HG03066 (cell line): ENCODE data around the gene ARHGEF17.
A peak's percentile ranks its signal among the peaks of the same experiment; 100 is the strongest.
"Not testable (repeated sequence)": the region's sequence is repeated elsewhere in the genome, so short reads cannot be mapped to it uniquely, and the experiment has no call there.

Experiments
- ATAC-seq: cut with Tn5 transposase; IDR thresholded peaks from one replicate; pipeline ENCODE4 v1.9.1; 2021; ENCODE audit warnings: low read depth; ENCODE audit not compliant: unreplicated experiment

ARHGEF17 gene

GRCh38 chr11:73272680-73273038, 35.4 kb upstream of the ARHGEF17 start:
- no peak for ATAC-seq

- ATAC-seq = no peak
Observed at GRCh38 chr11:73273222-73273895, 34.7 kb upstream of the ARHGEF17 start.

DNA sequence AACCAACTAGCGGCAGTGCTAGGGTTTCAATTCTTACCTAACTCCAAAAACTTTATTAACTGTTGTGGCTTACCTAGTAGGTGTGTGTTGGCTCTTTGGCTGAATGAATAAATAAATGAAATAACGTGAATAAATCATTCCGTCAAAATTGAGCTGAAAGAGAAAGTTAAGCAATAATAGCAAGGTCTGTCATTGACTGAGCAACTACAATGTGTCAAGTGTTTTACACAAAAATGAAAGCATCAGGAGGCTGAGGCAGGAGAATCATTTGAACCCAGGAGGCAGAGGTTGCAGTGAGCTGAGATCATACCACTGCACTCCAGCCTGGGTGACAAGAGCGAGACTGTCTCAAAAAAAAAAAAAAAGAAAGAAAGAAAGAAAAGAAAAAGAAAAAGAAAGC, 33.9 kb upstream of the ARHGEF17 start:
- not testable (repeated sequence) for ATAC-seq

DNA sequence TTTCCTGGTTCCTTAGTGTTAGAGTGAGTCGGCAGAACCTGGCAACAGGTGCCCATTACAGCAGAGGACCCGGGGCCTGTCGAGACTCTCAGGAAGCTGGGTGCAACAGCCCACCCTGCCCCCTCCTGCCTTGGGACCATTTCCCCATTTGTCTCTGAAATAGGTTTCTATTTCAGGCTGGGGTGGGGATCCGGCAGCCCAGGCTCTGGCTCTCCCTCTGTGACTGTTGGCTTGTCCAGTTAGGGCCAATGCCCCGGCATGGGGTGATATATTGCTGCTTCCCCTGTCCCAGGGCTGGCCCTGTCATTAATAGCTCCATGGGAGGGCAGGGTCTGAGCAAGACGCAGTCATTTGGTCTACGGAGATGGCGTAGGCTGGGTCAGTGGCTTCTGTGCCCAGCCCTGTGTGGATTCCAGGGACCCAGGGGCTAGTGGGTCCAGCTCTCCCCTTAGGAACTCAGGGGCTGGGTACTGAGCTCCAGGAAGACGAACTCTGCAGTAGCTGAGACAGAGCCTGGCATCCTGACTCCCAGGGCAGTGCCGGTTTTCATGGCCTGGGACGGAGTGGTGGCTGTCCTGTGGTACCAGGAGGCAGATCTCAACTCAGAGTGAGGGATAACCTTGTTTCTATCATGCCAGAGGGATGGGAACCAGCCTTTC, 33.2 kb upstream of the ARHGEF17 start:
- ATAC-seq = no peak

DNA sequence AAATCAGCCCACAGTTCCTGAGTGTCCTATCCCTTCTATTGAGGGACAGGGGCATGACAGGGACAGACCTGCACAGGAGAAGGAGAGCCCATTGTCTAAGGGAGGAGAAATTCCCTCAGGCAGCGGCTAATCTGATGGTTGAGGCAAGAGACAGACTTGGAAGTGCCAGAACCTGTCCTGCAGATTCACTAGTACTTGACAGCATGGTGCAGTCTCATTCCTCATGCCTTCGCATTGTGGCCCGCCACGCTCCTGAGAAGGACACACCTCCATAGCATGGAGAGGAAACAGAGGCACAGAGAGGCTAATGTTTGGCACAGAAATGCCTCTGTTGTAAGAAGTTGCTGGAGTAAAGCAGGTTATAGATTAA, 32.7 kb upstream of the ARHGEF17 start:
- no peak for ATAC-seq

- no peak for ATAC-seq
Observed at GRCh38 chr11:73277467-73277866, 30.6 kb upstream of the ARHGEF17 start.

DNA sequence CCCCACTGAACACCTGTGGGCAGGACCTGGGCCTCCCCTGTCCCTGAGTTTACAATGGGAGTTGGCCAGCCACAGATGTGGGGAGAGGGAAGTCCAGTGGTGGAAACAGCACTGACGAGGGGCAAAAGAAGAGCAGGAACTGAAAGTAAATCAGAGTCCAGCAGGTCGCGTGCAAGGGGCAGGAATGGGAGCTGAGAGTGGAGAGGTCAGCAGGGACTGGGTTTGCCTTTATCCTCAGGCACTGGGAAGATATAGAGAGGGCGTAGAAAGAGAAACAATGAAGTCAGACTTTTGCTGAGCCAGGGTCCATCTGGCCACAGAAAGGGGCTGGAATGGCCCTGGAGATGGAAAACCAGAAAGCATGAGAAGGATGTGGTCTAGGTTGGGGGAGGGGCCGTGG, 27.4 kb upstream of the ARHGEF17 start:
- no peak for ATAC-seq

DNA sequence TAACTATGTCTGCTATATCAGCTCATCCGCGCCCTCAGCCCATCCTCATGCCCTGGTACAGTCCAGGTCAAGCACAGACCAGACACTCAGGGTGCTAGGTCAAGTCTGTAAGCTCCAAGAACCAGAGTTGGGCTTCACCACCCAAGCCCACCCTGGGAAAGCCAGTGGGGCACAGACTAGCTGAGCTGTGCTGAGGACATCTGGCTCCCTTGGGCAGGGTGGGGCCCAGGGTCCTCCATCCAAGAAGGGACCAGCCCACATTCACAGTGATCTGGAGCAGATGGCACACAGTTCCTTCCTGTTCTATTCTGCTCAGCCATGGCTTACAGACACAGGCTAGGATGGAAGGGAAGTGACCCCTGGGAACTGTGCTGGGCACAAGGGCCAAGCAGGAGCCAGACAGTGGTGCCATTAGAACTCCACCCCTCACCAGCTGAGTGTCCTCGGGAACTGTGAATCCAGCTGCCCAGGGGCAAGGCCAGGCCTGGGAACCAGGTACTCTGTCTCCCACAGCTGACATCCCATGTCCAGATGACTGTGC, 26.8 kb upstream of the ARHGEF17 start:
- no peak for ATAC-seq

DNA sequence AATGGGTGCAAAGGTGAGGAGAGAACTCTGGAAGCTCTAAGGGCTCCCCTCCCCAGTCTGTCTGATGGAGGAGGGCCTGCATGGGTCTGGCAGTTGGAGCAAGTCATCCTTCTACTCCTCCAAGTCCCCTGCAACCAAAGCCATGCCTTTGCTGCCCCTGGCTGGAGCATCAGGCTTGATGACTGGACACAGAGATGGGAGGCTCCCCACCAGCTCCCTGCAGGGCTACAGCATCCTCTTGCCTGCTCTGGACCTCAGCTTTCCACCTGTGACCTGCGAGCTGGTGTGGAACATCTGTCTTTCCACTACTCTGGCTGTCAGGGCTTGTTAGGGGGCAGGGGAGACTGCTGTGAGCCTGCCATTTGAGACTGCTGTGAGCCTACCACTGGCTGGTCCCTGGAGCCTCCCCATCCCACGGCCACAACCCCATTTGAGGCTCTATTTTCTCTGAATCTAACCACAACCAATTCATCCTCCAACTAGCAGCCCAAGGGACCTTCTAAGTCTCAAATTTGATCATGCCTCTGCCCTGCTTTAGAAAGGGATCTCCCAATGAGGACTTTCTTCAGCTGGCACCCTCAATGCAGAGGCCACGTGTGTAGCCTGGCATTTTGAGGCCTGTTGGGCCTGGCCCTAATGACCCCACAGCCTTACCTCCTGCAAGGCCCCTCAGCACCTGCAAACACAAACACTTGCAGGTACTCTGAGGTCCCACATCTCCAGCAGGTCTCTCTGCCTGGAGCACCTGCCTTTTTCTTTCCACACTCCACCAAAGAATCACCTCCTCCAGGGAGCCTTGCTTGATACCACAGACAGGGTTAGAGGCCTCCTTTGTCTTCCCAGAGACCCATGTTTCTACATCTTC, 26.0 kb upstream of the ARHGEF17 start:
- no peak for ATAC-seq

DNA sequence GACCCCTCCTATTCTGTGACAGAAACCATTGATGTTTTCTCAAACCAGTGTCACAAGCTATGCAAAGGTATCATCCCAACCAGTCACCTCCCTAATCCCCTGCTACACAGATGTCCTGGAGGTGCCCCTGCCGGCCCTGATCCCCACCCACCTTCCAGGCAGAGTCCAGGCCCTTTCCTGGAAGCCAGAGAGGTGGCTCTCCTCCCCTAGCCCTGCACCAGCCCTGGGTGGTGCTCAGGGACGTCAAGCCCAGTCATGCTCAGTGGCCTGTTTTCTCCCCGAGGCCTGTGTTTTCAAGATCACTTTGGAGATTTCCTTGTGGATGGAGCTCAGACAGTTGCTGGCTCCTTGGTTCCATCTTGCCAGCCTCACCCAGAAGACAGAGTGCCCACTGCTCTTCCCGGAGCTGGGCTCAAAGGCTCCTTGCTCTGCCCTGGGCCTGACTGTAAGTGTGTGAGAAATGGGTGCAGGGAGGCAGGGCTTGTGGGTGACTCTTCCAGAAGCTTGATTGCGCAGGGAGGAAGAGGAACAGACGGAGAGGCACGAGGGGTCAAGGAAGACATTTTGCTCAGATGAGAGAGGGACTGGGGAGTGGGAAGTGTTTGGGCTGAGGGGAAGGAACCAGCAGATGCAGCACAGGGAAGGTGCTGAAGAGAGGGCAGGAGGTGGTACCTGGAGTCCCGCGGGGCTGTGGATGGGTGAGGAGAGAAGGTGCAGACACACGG, 24.6 kb upstream of the ARHGEF17 start:
- ATAC-seq = no peak

DNA sequence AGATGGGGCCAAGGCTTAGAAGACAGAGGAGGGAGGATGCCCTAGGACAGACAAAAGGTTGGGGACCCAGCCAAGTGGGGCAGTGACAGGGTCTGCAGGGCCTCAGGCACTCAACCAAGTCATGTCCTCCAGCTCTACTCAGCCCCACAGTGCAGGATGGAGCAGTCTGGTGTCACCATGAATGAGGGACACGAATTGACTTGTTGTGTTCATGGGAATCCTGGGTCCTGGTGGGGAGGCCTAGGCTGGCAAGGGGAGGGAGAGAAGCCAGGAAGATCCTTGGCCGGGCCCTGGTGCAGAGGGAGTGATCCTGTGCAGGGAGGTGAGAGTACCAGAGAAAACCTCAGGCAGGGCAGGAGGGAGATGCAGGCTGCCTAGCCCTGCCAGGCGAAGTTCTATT, 24.0 kb upstream of the ARHGEF17 start:
- no peak for ATAC-seq

- ATAC-seq = no peak
Observed at GRCh38 chr11:73285721-73286120, 22.4 kb upstream of the ARHGEF17 start.

- no peak for ATAC-seq
Observed at GRCh38 chr11:73286240-73286810, 21.8 kb upstream of the ARHGEF17 start.

DNA sequence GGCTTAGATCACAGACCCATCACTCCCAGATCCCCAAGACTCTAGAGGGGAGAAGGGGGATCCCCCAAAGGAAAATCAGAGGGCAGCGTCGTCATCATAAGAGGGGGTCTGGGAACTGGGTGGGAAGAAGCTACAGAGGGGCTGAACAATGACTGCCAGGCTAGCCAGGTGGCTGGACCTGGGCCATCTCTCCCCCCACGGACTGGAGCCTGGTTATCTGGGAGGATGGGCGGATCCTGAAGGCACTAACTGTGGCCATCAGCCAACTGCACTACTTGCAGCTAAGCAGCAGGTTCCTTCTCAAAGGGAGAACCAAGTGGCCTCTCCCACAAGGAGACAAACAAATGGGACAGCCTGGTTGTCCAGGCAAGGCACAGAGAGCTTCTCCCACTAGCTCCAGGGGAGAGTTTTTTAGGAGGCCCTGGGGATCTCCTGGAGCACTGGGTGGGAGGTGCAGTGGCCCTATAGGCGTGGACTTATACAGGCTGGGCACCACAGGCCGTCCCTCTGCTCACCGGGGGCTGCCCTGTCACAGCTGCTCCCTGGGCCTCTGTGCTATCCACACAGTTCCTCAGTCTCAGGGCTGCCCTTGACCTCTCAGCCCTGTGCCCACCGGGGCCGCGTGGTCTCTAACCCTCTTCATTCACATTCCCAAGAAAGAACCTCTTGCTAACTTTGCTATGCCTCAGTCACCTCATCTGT, 20.5 kb upstream of the ARHGEF17 start:
- ATAC-seq = no peak

GRCh38 chr11:73288192-73288872, 19.7 kb upstream of the ARHGEF17 start:
- no peak for ATAC-seq

DNA sequence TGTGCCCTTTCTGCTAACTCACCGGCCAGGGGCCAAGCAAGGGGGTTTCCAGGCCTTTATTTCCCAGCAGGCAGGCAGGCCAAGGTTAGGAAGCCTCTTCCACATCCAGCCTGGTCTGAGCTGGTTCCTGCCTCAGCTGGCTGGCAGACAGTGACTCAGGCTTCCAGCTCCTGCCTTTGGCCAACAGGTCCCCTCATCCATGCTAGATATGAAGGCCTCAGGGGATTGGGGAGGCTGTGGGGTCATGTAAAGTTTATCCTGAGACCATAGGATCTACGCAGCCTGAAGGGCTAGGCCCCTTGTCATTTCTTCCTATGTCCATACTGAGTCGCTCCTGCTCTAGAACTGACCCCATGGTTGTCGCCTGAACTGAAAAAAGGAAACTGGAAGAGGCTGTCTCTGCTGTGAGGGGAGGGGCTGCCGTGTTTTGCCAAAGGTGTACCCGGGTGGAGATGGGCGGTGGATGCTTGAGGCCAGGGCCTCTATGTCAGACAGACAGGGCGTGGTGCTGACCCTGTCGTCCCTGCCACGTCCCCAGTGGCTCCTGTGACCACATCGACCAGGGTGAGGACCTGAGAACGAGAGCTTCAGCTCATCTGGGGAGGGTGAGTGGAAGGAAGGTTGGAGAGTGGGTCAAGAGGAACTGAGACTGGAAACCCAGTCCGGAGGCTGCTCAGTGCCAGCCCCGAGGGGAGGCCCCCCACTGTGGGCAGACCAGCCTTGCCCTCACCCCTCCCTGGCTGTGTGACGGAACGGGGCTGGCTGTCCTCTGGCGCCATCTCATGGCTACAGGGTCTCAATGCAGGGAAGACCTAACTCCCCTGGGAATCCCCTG, 19.0 kb upstream of the ARHGEF17 start:
- peak; percentile 65 for ATAC-seq

DNA sequence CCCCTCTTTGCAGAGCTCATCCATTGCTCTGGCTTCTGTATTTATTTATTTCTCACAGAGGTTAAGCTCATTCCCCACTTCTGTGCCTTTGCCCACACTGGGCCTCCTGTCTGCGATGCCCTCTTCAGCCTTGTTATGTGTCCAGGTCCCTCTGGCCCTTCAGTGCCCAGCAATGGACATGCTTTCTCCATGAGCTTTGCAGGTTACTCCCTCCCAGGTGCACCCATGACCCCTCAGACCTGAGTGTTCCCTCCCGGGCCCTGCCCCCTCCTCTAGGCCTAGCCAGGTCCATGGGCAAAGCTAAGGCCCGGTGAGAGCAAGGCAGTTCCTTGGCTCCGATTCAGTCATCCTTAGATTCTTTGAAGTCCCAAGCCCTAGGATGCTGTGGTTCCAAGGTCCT, 17.5 kb upstream of the ARHGEF17 start:
- no peak for ATAC-seq

DNA sequence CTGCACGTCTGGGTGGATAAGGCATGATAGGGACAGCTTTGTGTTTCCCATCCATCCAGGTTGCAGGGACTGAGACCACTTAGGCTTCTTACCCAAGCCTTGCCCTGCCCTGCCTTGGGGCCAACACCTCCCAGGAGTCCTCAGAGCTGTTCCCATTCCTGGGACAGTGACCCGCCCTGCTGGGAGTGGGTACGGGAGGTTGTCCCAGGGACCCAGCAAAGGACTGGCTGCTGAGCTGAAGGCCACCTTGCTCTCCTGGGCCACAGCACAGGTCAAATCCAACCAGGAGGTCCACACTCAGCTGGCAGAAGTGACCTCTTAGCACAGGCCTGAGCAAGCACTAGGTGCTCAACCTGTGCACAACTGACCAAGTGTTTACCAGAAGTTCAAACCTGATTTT, 16.9 kb upstream of the ARHGEF17 start:
- ATAC-seq = no peak
